RWPE1 (cell line): ENCODE results near the gene NHS.
A peak's percentile ranks its signal among the peaks of the same experiment; 100 is the strongest.

Source experiments
- CTCF ChIA-PET: fragments of 350-600 bp; sonication (Branson Sonifier 250); formaldehyde crosslinking; extraction: SDS; loops from one replicate; lab custom pipeline; 2021; lab: Yijun Ruan, JAX
- POLR2A ChIA-PET: fragments of 400-600 bp; formaldehyde crosslinking; extraction: SDS; loops from one replicate; lab custom pipeline; 2020; ENCODE audit warnings: antibody characterized with exemption; ENCODE audit not compliant: low non-redundant PET; lab: Yijun Ruan, JAX
- DNase-seq: peaks from one replicate; pipeline ENCODE4 v3.0.0; 2012; ENCODE audit warnings: low spot score
- H3K27ac ChIP-seq: fragments of 450-650 bp; 2 replicates; pipeline ENCODE4 v1.5.1; 2017
- CTCF ChIP-seq: fragments of 450-650 bp; conservative IDR thresholded peaks from 2 replicates; pipeline ENCODE4 v1.5.1; 2017; ENCODE audit warnings: low read depth, mild to moderate bottlenecking

Gene NHS

GRCh38 chrX:17529151-17529745 lies 154.2 kb downstream of the NHS start:
- no peak for DNase-seq
- CTCF ChIA-PET, result no interaction called here
- POLR2A ChIA-PET, result no interaction called here
- no peak overlapping the region for H3K27ac ChIP-seq
- no peak for TF ChIP-seq CTCF

GRCh38 chrX:17531500-17531899 lies 156.5 kb downstream of the NHS start:
- TF ChIP-seq CTCF, result no peak

DNA sequence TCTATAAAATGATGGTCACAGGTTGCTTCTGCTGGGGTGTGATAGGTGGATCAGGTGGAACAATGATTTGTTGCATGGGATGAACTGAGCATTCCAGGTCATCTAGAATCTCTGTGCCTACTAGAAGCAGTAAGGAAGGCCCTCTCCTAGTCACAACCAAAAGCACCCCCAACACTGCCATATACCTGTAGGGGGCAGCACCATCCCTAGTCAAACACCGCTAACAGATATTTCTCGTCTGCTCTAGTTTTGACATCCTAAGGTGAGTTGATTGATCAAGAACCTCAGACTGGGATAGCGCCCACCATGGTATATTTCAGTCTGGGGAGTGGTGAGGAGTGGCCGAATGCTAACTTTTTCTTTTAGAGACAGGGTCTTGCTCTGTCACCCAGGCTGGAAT lies 160.2 kb downstream of the NHS start:
- CTCF ChIA-PET, result interaction anchor here (0.6 kb wide), 1 partner anchor 244 kb away, joined by 4 read pairs; no protein-coding TSS in a partner anchor
- H3K27ac ChIP-seq, result no peak overlapping the region
- TF ChIP-seq CTCF, result 0 out of 2 replicates have a peak, but pooled peaks have one; percentile 17
- POLR2A ChIA-PET, result no interaction called here
- no peak for DNase-seq

More at GRCh38 chrX:17531500-17531899, 156.5 kb downstream of the NHS start:
- ChIA-PET POLR2A (no interaction called here), CTCF (no interaction called here)
- no peak overlapping the region for H3K27ac ChIP-seq
- no peak for DNase-seq

- no peak for TF ChIP-seq CTCF
- CTCF ChIA-PET, result interaction anchor here (0.6 kb wide), 2 partner anchors 68 to 83 kb away, joined by 3 read pairs; no protein-coding TSS in a partner anchor
- no peak overlapping the region for H3K27ac ChIP-seq
- POLR2A ChIA-PET, result no interaction called here
- no peak for DNase-seq
These were observed 162.8 kb downstream of the NHS start for GRCh38 chrX:17537723-17538243.

DNA sequence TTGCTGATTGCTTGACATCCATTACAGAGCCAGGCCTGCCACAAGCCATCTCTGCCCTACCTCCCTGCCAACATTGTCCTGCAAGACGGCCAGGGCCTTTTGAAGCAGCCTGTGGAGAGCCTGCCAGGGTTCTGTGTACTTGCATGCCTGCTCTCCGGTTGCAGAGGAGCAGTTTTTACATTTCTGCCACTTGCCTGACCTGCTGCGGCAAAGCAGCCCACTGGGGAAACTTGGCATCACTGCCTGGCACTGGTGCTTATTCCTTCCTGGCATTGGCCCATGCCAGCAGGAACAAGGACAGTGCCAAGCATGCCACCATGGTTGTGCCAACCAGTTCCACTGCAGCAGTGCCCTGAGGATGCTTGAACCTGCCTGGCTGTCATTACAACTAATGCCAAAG lies 167.1 kb downstream of the NHS start:
- H3K27ac ChIP-seq, result no peak overlapping the region
- ChIA-PET CTCF (no interaction called here), POLR2A (no interaction called here)
- DNase-seq, result no peak
- TF ChIP-seq CTCF, result no peak

DNA sequence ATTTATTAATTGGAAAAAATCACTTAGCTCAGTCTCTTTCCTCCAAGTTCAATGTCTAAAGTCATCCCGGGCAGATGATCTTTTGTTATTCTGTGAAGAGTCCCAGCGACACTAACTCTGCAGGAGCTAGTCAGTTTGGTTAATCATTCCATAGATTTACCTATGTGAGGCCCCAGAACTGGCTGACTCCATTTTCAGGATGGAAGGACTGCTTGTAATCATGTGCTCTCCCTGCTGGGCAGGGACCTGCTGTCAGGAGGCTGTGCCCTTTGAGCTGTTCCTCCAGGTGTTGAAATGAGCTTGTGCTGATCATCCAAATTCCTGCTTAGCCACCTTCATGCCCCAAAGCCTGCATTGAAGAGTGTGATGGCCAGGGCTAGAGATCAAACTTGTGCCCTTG lies 169.8 kb downstream of the NHS start:
- ChIA-PET CTCF (interaction anchor here (0.7 to 1.0 kb wide), 2 partner anchors 154 to 650 kb away, joined by 3 to 4 read pairs; no protein-coding TSS in a partner anchor), POLR2A (no interaction called here)
- no peak for TF ChIP-seq CTCF
- no peak overlapping the region for H3K27ac ChIP-seq
- DNase-seq, result no peak
